Endothelial cell of umbilical vein (primary cell): Measurements from ENCODE around the gene SFMBT2.

Source experiments
- JUN ChIP-seq: IDR thresholded peaks from 2 replicates; pipeline ENCODE4 v1.6.1; 2011; ENCODE audit warnings: borderline replicate concordance, low read depth; ENCODE audit not compliant: insufficient read length, insufficient read depth
- MYC ChIP-seq: IDR thresholded peaks from one replicate; pipeline ENCODE4 v1.6.1; 2011; ENCODE audit warnings: mild to moderate bottlenecking, low read depth, low read length
- POLR2AphosphoS5 ChIP-seq: IDR thresholded peaks from 2 replicates; pipeline ENCODE4 v1.6.1; 2012; ENCODE audit warnings: low read depth, mild to moderate bottlenecking, control low read depth, low read length, moderate library complexity; ENCODE audit not compliant: insufficient read depth
- TF ChIP-seq, protein P1 (sequence below), 2 donors: IDR thresholded peaks; 1 replicate in 1 of 2; 2 replicates in 1 of 2; pipeline ENCODE4 v1.5.1; 2011; ENCODE audit warnings: low read length in 2 of 2, mild to moderate bottlenecking in 2 of 2, moderate library complexity in 2 of 2, control low read depth in 1 of 2, inconsistent platforms in 1 of 2, low read depth in 1 of 2; ENCODE audit not compliant: insufficient read depth in 1 of 2; ENCODE audit errors: extremely low read depth in 1 of 2
- TF ChIP-seq, protein P2 (sequence below): IDR thresholded peaks from 2 replicates; pipeline ENCODE4 v1.6.1; 2011; ENCODE audit not compliant: insufficient read depth, insufficient read length

DNA sequence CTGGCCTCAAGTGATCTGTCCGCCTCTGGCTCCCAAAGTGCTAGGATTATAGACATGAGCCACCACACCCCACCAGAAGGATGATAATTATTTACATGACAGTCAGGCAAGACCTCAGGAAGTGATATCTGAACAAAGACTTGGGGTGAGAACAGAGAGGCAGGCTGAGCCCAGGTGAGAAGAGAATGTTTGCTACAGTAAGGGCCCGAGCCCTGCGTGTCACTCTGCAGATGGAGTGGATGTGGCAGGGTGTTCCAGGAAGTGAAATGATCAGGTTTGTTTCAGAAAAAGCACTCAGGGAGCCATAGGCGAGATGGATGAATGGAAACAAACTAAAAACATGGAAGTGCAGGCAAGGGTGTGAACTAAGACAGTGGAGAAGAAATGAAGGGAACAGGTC, 22.2 kb downstream of the SFMBT2 start:
- TF ChIP-seq POLR2AphosphoS5 (no peak), JUN (no peak), MYC (no peak)
- TF ChIP-seq, protein P1, sequence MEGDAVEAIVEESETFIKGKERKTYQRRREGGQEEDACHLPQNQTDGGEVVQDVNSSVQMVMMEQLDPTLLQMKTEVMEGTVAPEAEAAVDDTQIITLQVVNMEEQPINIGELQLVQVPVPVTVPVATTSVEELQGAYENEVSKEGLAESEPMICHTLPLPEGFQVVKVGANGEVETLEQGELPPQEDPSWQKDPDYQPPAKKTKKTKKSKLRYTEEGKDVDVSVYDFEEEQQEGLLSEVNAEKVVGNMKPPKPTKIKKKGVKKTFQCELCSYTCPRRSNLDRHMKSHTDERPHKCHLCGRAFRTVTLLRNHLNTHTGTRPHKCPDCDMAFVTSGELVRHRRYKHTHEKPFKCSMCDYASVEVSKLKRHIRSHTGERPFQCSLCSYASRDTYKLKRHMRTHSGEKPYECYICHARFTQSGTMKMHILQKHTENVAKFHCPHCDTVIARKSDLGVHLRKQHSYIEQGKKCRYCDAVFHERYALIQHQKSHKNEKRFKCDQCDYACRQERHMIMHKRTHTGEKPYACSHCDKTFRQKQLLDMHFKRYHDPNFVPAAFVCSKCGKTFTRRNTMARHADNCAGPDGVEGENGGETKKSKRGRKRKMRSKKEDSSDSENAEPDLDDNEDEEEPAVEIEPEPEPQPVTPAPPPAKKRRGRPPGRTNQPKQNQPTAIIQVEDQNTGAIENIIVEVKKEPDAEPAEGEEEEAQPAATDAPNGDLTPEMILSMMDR (IDR thresholded peaks at IDR 0.05; ENCODE audit: extremely low read depth in 1 of 2, insufficient read depth in 1 of 2, low read depth in 1 of 2, low read length in 2 of 2): no peak
- TF ChIP-seq, protein P2, sequence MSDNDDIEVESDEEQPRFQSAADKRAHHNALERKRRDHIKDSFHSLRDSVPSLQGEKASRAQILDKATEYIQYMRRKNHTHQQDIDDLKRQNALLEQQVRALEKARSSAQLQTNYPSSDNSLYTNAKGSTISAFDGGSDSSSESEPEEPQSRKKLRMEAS: no peak
